ENCODE measurements around the gene SKIDA1.
A peak's percentile ranks its signal among the peaks of the same experiment; 100 is the strongest.

The SKIDA1 gene

GRCh38 chr10:21528236-21529031 is 3.0 kb upstream of the SKIDA1 start:
- no peak for DNase-seq

GRCh38 chr10:21527598-21528235 is 2.2 kb upstream of the SKIDA1 start:
- DNase-seq: no peak

GRCh38 chr10:21526860-21527597 is 1.5 kb upstream of the SKIDA1 start:
- DNase-seq: peak; percentile 59

GRCh38 chr10:21526188-21526859 is 842 bp upstream of the SKIDA1 start:
- DNase-seq: peak; percentile 75

- no peak for DNase-seq
Observed at GRCh38 chr10:21524526-21525366, 736 bp downstream of the SKIDA1 start.

- DNase-seq: no peak
Observed at GRCh38 chr10:21524131-21524525, 1.4 kb downstream of the SKIDA1 start.

GRCh38 chr10:21523557-21524008 is 1.9 kb downstream of the SKIDA1 start:
- no peak for DNase-seq

- no peak for DNase-seq
Observed at GRCh38 chr10:21522631-21523406, 2.7 kb downstream of the SKIDA1 start.

- DNase-seq: no peak
Observed at GRCh38 chr10:21521751-21522533, 3.5 kb downstream of the SKIDA1 start.

GRCh38 chr10:21520949-21521348 is 4.5 kb downstream of the SKIDA1 start:
- DNase-seq: no peak

- no peak for DNase-seq
Observed at GRCh38 chr10:21520509-21520908, 5.0 kb downstream of the SKIDA1 start.

- no peak for DNase-seq
Observed at GRCh38 chr10:21519941-21520436, 5.5 kb downstream of the SKIDA1 start.

GRCh38 chr10:21519397-21519933 is 6.0 kb downstream of the SKIDA1 start:
- no peak for DNase-seq

GRCh38 chr10:21518641-21519396 is 6.7 kb downstream of the SKIDA1 start:
- no peak for DNase-seq

- DNase-seq: no peak
Observed at GRCh38 chr10:21518149-21518640, 7.3 kb downstream of the SKIDA1 start.

GRCh38 chr10:21517134-21518031 is 8.1 kb downstream of the SKIDA1 start:
- DNase-seq: peak; percentile 43

GRCh38 chr10:21516242-21517131 is 9.0 kb downstream of the SKIDA1 start:
- DNase-seq: peak; percentile 55
